GM23338 (cell line): ENCODE measurements around the gene COX4I1. TPM values are rescaled to one million over a fixed set of nuclear protein-coding genes. Genes with fewer than 3 reads are reported as not detected.
"Not testable (repeated sequence)": the region's sequence is repeated elsewhere in the genome, so short reads cannot be mapped to it uniquely, and the experiment has no call there.

ENCODE experiments used
- ATAC-seq: fragments of 200-7000 bp; cut with Tn5 transposase; 3 replicates; pipeline ENCODE4 v1.9.1; 2020
- DNase-seq: peaks from one replicate; pipeline ENCODE4 v3.0.0-alpha.2; 2015; ENCODE audit warnings: low spot score
- H2AFZ ChIP-seq: fragments of 200-600 bp; sonication (generic); 2 replicates; pipeline ENCODE4 v1.8.0; 2016; ENCODE audit warnings: antibody characterized with exemption, mild to moderate bottlenecking, moderate library complexity
- H3F3A ChIP-seq: fragments of 200-600 bp; sonication (generic); replicated peaks from 2 replicates; pipeline ENCODE4 v1.8.0; 2017; ENCODE audit warnings: antibody characterized with exemption, mixed run types, low read depth
- H3K27ac ChIP-seq: fragments of 200-600 bp; sonication (generic); 2 replicates; pipeline ENCODE4 v1.6.1; 2016; ENCODE audit warnings: low read depth
- H3K27me3 ChIP-seq: fragments of 200-600 bp; sonication (generic); 2 replicates; pipeline ENCODE4 v1.8.0; 2016; ENCODE audit warnings: mild to moderate bottlenecking, mixed run types, moderate library complexity; ENCODE audit not compliant: insufficient read depth
- H3K36me3 ChIP-seq: fragments of 200-600 bp; sonication (generic); 2 replicates; pipeline ENCODE4 v1.8.0; 2016; ENCODE audit warnings: mild to moderate bottlenecking; ENCODE audit not compliant: insufficient read depth
- H3K4me1 ChIP-seq: fragments of 200-600 bp; sonication (generic); 2 replicates; pipeline ENCODE4 v1.8.0; 2016; ENCODE audit warnings: mild to moderate bottlenecking, moderate library complexity; ENCODE audit not compliant: insufficient read depth
- H3K4me2 ChIP-seq: fragments of 200-600 bp; sonication (generic); 2 replicates; pipeline ENCODE4 v1.7.1; 2017; ENCODE audit warnings: mixed run types
- H3K4me3 ChIP-seq: fragments of 200-600 bp; sonication (generic); 2 replicates; pipeline ENCODE4 v1.6.1; 2016; ENCODE audit warnings: mixed run types
- H3K79me2 ChIP-seq: fragments of 200-600 bp; sonication (generic); replicated peaks from 2 replicates; pipeline ENCODE4 v1.8.0; 2017; ENCODE audit warnings: mild to moderate bottlenecking; ENCODE audit not compliant: insufficient read depth
- H3K9me2 ChIP-seq: fragments of 200-600 bp; sonication (generic); 2 replicates; pipeline ENCODE4 v1.8.0; 2017; ENCODE audit not compliant: insufficient read depth
- H4K20me1 ChIP-seq: fragments of 200-600 bp; sonication (generic); replicated peaks from 2 replicates; pipeline ENCODE4 v1.8.0; 2017; ENCODE audit warnings: mild to moderate bottlenecking; ENCODE audit not compliant: insufficient read depth
- H3K27ac Mint-ChIP-seq: 2 replicates; pipeline ENCODE4 v1.8.0; 2020; ENCODE audit warnings: inconsistent platforms, mild to moderate bottlenecking, moderate library complexity, mixed read lengths
- H3K27me3 Mint-ChIP-seq: 3 replicates; pipeline ENCODE4 v1.8.0; 2022; ENCODE audit warnings: low read depth, mild to moderate bottlenecking, moderate library complexity, mixed read lengths, inconsistent platforms; ENCODE audit not compliant: insufficient read depth, poor library complexity
- H3K36me3 Mint-ChIP-seq: 3 replicates; pipeline ENCODE4 v1.8.0; 2021; ENCODE audit warnings: low read depth, mild to moderate bottlenecking, inconsistent platforms, moderate library complexity, mixed read lengths
- H3K4me1 Mint-ChIP-seq: 3 replicates; pipeline ENCODE4 v1.8.0; 2020; ENCODE audit warnings: mild to moderate bottlenecking, inconsistent platforms, mixed read lengths
- H3K4me3 Mint-ChIP-seq: 3 replicates; pipeline ENCODE4 v1.8.0; 2021; ENCODE audit warnings: moderate library complexity, mild to moderate bottlenecking, inconsistent platforms, mixed read lengths
- H3K9me3 Mint-ChIP-seq: 3 replicates; pipeline ENCODE4 v1.8.0; 2020; ENCODE audit warnings: moderate library complexity, mild to moderate bottlenecking, inconsistent platforms, mixed read lengths
- CREB1 ChIP-seq: fragments of 250-450 bp; sonication (Bioruptor Pico); IDR thresholded peaks from 2 replicates; pipeline ENCODE4 v1.5.0; 2020; ENCODE audit warnings: low read depth, mild to moderate bottlenecking, moderate library complexity
- ETS1 ChIP-seq: IDR thresholded peaks from 2 replicates; pipeline ENCODE4 v1.6.1; 2016; ENCODE audit warnings: antibody characterized with exemption
- EZH2phosphoT487 ChIP-seq: fragments of 200-600 bp; sonication (generic); IDR thresholded peaks from one replicate; pipeline ENCODE4 v1.8.1; 2018; ENCODE audit warnings: antibody characterized with exemption; ENCODE audit not compliant: unreplicated experiment
- JUNB ChIP-seq: IDR thresholded peaks from one replicate; pipeline ENCODE4 v1.6.1; 2016; ENCODE audit warnings: antibody characterized with exemption; ENCODE audit not compliant: unreplicated experiment
- NANOG ChIP-seq: IDR thresholded peaks from 2 replicates; pipeline ENCODE4 v1.6.1; 2016; ENCODE audit warnings: antibody characterized with exemption, borderline replicate concordance
- REST ChIP-seq: IDR thresholded peaks from one replicate; pipeline ENCODE4 v1.6.1; 2018; ENCODE audit warnings: antibody characterized with exemption; ENCODE audit not compliant: unreplicated experiment
- STAT1 ChIP-seq: IDR thresholded peaks from one replicate; pipeline ENCODE4 v1.6.1; 2016; ENCODE audit warnings: antibody characterized with exemption; ENCODE audit not compliant: unreplicated experiment
- ZNF114 ChIP-seq: fragments of 250-450 bp; sonication (Bioruptor Pico); IDR thresholded peaks from 2 replicates; pipeline ENCODE4 v1.5.0; 2020; ENCODE audit warnings: mild to moderate bottlenecking, moderate library complexity
- ZNF462 ChIP-seq: fragments of 250-450 bp; sonication (Bioruptor Pico); IDR thresholded peaks from 2 replicates; pipeline ENCODE4 v1.5.0; 2020; ENCODE audit warnings: mild to moderate bottlenecking, moderate library complexity
- polyA plus RNA-seq: library from polyadenylated mRNA; unstranded; fragments of >200 nt; fragmentation: Nextera tagmentation; extraction: Ambion mirVana; gene quantifications from 2 replicates; pipeline ENCODE4 v1.2.1, GENCODE V29; 2016
- total RNA-seq: library from RNA; depleted of rRNA; stranded (reverse); fragments of >200 nt; shearing (Covaris generic); gene quantifications from 2 replicates; pipeline ENCODE4 v1.2.3, GENCODE V29; 2014
- TF ChIP-seq, protein P1 (sequence below), 2 experiments: fragments of 200-600 bp in 1 of 2; sonication (generic) in 1 of 2; conservative IDR thresholded peaks; 2 replicates each; pipeline versions ENCODE4 v1.5.1 to v1.6.1; 2016 to 2017; ENCODE audit warnings: antibody characterized with exemption in 2 of 2, low read depth in 2 of 2, mild to moderate bottlenecking in 2 of 2, moderate library complexity in 1 of 2

COX4I1 gene
- total and polyA plus RNA-seq, 2 experiments from 2014 or later, result 329 to 1,008 TPM

GRCh38 chr16:85817195-85817594 is 17.7 kb downstream of the COX4I1 start:
- H3K9me2 ChIP-seq, H3K4me1 Mint-ChIP-seq, H3K4me2 ChIP-seq, H3K4me1 ChIP-seq, H3K9me3 Mint-ChIP-seq, H3K27ac Mint-ChIP-seq, H3K27ac ChIP-seq, DNase-seq, H3F3A ChIP-seq, H3K36me3 ChIP-seq, H3K4me3 Mint-ChIP-seq, H3K27me3 ChIP-seq, H3K79me2 ChIP-seq, H3K36me3 Mint-ChIP-seq, H2AFZ ChIP-seq, H4K20me1 ChIP-seq, ATAC-seq, H3K4me3 ChIP-seq: not testable (repeated sequence)
- peaks cover 14% of the 10 kb centered on the region for H3K27me3 Mint-ChIP-seq

DNA sequence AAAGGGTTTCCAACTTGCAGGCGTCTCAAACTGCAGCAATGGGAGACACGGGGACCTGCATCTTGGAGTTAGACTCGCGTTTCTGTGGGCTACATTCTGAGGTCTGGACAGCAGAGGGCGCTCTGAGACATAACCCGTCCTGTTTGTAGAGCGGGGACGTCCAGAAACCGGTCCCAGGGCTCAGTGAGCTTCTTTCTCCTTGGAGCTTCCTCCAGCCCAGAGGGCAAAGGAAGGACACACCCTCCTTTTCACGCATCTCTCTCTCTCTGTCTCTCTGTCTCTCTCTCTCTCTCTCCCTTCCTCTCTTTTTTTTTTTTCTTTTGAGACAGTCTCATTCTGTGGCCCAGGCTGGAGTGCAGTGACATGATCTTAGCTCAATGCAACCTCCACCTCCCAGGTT is 19.8 kb downstream of the COX4I1 start:
- Histone ChIP-seq H3K4me2 (no peak overlapping the region), H3K4me3 (no peak overlapping the region), H3K27ac (no peak overlapping the region), H4K20me1 (no peaks in the 10 kb centered on the region), H2AFZ (no peak overlapping the region), H3K79me2 (no peaks in the 10 kb centered on the region), H3K36me3 (no peaks in the 10 kb centered on the region), H3K27me3 (0 out of 2 replicates have a peak, but pooled peaks cover 4% of the 10 kb centered on the region), H3K4me1 (no peaks in the 10 kb centered on the region), H3F3A (no peaks in the 10 kb centered on the region), H3K9me2 (peaks cover 7% of the 10 kb centered on the region; the same call in 1 of the 2 replicates)
- no peak overlapping the region for H3K4me3 Mint-ChIP-seq
- DNase-seq (peak; percentile 97), ATAC-seq (peak; percentile 82)
- H3K36me3 Mint-ChIP-seq, result no peaks in the 10 kb centered on the region
- no peak overlapping the region for H3K27ac Mint-ChIP-seq
- peaks cover 4% of the 10 kb centered on the region; the same call in 1 of the 3 replicates for H3K9me3 Mint-ChIP-seq
- no peaks in the 10 kb centered on the region; the same call in 2 of the 3 replicates for H3K4me1 Mint-ChIP-seq
- H3K27me3 Mint-ChIP-seq, result peaks cover 11% of the 10 kb centered on the region
- no peak for TF ChIP-seq ETS1
- no peak for TF ChIP-seq STAT1
- no peak for TF ChIP-seq EZH2phosphoT487
- TF ChIP-seq NANOG, result no peak
- TF ChIP-seq ZNF114, result no peak
- no peak for TF ChIP-seq CREB1 (CRISPR knock-in tag)
- TF ChIP-seq ZNF462, result 0 out of 2 replicates have a peak, but pooled peaks have one; percentile 1
- TF ChIP-seq REST, result no peak
- TF ChIP-seq, protein P1, sequence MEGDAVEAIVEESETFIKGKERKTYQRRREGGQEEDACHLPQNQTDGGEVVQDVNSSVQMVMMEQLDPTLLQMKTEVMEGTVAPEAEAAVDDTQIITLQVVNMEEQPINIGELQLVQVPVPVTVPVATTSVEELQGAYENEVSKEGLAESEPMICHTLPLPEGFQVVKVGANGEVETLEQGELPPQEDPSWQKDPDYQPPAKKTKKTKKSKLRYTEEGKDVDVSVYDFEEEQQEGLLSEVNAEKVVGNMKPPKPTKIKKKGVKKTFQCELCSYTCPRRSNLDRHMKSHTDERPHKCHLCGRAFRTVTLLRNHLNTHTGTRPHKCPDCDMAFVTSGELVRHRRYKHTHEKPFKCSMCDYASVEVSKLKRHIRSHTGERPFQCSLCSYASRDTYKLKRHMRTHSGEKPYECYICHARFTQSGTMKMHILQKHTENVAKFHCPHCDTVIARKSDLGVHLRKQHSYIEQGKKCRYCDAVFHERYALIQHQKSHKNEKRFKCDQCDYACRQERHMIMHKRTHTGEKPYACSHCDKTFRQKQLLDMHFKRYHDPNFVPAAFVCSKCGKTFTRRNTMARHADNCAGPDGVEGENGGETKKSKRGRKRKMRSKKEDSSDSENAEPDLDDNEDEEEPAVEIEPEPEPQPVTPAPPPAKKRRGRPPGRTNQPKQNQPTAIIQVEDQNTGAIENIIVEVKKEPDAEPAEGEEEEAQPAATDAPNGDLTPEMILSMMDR (conservative IDR thresholded peaks at IDR 0.05; ENCODE audit: low read depth in 2 of 2), result peak; percentile 86 to 87
- TF ChIP-seq JUNB, result no peak
